Testis (tissue), 2 donors: ENCODE results near the gene ANTXRL.

Experiments used
- CTCF ChIP-seq, 3 experiments: fragments of 450-650 bp in 2 of 3; fragments of 200-600 bp in 1 of 3; sonication (generic) in 1 of 3; IDR thresholded peaks; one replicate each; pipeline ENCODE4 v1.5.1; 2016 to 2019; ENCODE audit warnings: antibody characterized with exemption in 3 of 3, mild to moderate bottlenecking in 2 of 3, moderate library complexity in 1 of 3
- POLR2A ChIP-seq: fragments of 450-650 bp; IDR thresholded peaks from one replicate; pipeline ENCODE4 v1.6.1; 2017; ENCODE audit warnings: antibody characterized with exemption, mild to moderate bottlenecking, moderate library complexity

DNA sequence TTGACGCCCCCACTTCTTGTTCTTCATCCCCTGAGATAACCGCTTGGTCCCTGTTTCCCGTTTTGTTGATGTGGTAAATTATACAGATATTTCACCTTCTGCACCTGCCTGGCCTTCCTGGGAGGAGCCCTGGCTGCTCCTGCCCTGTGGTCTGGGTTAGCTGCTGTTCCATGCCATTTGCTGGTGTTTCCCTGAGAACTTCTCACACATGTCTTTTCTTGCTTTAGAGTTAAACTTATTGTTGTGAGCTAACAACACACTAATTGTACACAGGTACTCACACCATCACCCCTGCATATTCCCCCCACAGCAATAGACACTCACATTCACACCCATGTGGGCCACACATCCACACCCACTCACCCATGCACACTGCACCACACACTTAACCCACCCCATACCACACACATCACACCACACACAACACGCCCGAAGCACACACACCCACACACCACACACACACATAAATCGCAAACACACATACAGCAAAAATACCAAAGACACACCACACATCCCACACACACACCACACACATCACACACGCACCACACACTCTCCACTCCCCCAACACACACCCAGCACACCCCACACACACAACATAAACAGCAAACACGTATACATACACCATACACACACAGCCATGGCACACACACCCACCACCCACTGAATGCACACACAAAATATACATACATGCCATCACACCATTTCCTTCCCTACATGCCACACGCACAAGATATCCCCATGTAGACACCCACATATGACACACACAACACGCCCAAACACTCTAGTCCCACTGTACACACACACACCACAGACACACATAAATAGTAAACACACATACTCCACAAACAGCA, 19.4 kb upstream of the ANTXRL start:
- TF ChIP-seq CTCF (IDR thresholded peaks at IDR 0.05), result no peak
- no peak for TF ChIP-seq POLR2A
